ENCODE results near the gene TP53AIP1. TPM values are rescaled to one million over a fixed set of nuclear protein-coding genes. Genes with fewer than 3 reads are reported as not detected.

The TP53AIP1 gene
- polyA plus RNA-seq, 2 of the 4 experiments (the other 2 are of a cell fraction), result 0.03 to 0.08 TPM

DNA sequence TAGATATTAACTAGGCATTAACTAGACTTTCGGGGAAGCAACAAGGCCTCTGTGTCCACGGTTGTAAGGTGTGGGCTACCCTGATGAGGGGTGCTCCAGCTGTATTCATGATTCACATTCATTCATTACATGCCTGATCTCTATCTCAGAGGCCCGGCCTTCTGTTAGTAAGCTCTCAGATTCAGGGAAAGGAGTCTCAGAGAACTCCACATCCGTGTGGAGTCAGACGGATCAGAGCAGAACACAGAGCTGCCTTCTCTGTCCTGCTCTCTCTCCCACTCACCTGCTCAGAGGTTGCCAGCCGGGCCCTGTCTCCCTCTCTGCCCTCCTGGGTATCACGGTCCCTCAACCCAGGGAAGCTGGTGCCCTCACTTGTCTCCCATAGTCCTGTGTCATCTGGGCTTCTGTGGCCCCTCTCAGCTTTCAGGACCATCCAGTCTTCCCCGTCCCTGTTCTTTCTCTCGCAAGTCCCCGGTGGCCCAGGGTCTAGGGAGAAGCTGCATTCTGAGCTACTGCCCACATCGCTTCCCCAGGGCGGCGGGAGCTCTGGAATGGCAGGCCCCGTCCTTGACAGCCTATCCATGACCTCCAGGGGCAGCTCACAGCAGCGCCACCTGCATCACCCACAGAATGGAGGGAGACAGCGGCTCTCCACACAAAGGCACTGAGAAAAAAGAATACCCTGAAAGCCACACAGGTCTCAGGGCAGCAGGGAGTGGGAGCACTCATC lies 4.3 kb downstream of the TP53AIP1 start:
- FAIRE-seq (no peak), DNase-seq (ENCODE audit: low read depth in 1 of 2, low spot score in 1 of 2) (no peak), ATAC-seq (no peak)
- H3K4me3 ChIP-seq, result no peak overlapping the region
- no peak overlapping the region for H3K4me2 ChIP-seq
- H3K9me3 ChIP-seq, result no peaks in the 10 kb centered on the region
- no peaks in the 10 kb centered on the region for H3K4me1 ChIP-seq
- H3K27ac ChIP-seq, result no peak overlapping the region
- TF ChIP-seq FOSB (CRISPR knock-in tag; IDR thresholded peaks at IDR 0.05) (no peak), SMC3 (IDR thresholded peaks at IDR 0.05) (no peak), SREBF2 (IDR thresholded peaks at IDR 0.05) (no peak), RFX5 (IDR thresholded peaks at IDR 0.05) (no peak), HEYL (CRISPR knock-in tag; IDR thresholded peaks at IDR 0.05) (no peak), RCOR1 (IDR thresholded peaks at IDR 0.05; ENCODE audit: low read depth, low read length) (no peak), RNF2 (IDR thresholded peaks at IDR 0.05; ENCODE audit: borderline replicate concordance, low read depth) (no peak), KDM1A (IDR thresholded peaks at IDR 0.05; ENCODE audit: low read depth) (no peak), EHF (CRISPR knock-in tag; IDR thresholded peaks at IDR 0.05) (no peak), FOXS1 (CRISPR knock-in tag; IDR thresholded peaks at IDR 0.05) (no peak), TP53 (CRISPR knock-in tag; IDR thresholded peaks at IDR 0.05) (no peak), GATA3 (IDR thresholded peaks at IDR 0.05; ENCODE audit: borderline replicate concordance) (no peak)
- TF ChIP-seq, protein P1, sequence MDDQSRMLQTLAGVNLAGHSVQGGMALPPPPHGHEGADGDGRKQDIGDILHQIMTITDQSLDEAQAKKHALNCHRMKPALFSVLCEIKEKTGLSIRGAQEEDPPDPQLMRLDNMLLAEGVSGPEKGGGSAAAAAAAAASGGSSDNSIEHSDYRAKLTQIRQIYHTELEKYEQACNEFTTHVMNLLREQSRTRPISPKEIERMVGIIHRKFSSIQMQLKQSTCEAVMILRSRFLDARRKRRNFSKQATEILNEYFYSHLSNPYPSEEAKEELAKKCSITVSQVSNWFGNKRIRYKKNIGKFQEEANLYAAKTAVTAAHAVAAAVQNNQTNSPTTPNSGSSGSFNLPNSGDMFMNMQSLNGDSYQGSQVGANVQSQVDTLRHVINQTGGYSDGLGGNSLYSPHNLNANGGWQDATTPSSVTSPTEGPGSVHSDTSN (IDR thresholded peaks at IDR 0.05), result no peak
- TF ChIP-seq, protein P2, sequence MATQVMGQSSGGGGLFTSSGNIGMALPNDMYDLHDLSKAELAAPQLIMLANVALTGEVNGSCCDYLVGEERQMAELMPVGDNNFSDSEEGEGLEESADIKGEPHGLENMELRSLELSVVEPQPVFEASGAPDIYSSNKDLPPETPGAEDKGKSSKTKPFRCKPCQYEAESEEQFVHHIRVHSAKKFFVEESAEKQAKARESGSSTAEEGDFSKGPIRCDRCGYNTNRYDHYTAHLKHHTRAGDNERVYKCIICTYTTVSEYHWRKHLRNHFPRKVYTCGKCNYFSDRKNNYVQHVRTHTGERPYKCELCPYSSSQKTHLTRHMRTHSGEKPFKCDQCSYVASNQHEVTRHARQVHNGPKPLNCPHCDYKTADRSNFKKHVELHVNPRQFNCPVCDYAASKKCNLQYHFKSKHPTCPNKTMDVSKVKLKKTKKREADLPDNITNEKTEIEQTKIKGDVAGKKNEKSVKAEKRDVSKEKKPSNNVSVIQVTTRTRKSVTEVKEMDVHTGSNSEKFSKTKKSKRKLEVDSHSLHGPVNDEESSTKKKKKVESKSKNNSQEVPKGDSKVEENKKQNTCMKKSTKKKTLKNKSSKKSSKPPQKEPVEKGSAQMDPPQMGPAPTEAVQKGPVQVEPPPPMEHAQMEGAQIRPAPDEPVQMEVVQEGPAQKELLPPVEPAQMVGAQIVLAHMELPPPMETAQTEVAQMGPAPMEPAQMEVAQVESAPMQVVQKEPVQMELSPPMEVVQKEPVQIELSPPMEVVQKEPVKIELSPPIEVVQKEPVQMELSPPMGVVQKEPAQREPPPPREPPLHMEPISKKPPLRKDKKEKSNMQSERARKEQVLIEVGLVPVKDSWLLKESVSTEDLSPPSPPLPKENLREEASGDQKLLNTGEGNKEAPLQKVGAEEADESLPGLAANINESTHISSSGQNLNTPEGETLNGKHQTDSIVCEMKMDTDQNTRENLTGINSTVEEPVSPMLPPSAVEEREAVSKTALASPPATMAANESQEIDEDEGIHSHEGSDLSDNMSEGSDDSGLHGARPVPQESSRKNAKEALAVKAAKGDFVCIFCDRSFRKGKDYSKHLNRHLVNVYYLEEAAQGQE (IDR thresholded peaks at IDR 0.05), result no peak
- 69% methylated on average over 10 of the region's 16 CpGs for WGBS (ENCODE audit: missing lambda C conversion rate)
- ChIA-PET CTCF (interaction anchor here (6.4 kb wide), 1 partner anchor 18 kb away, joined by 26 read pairs; no protein-coding TSS in a partner anchor), POLR2A (no interaction called here)

DNA sequence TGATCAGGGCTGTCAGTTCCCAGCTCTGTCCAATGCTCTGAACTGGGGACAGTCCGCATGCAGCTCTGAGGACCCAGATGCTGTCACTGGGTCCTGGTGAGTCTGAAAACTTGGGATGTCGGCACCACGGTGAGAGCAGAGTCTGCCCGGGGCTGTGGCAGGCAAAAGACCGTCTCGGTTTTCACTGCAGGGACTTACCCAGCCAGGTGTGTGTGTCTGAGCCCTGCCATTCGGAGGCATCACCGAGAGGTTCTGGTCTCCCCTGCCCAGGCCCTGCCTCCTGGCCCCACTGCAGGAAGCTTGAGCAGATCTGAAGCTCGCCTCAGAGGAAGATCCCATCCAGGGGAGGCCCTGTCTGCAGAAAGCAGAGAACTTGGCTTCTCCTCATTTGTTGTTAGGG lies 5.2 kb downstream of the TP53AIP1 start:
- ChIA-PET POLR2A (no interaction called here), CTCF (interaction anchor here (0.8 to 3.4 kb wide), 2 partner anchors 19 to 53 kb away, joined by 3 to 13 read pairs; no protein-coding TSS in a partner anchor)
- FAIRE-seq, result no peak
- ATAC-seq, result no peak
- Histone ChIP-seq H3K27ac (no peak overlapping the region), H3K9me3 (no peaks in the 10 kb centered on the region), H3K4me3 (no peak overlapping the region), H3K4me2 (no peak overlapping the region), H3K4me1 (no peaks in the 10 kb centered on the region)
- DNase-seq (ENCODE audit: low read depth in 1 of 2, low spot score in 1 of 2), result no peak
- WGBS (ENCODE audit: missing lambda C conversion rate), result 73% methylated on average over 6 of the region's 9 CpGs
- TF ChIP-seq FOSB (CRISPR knock-in tag; IDR thresholded peaks at IDR 0.05) (no peak), KDM1A (IDR thresholded peaks at IDR 0.05; ENCODE audit: low read depth) (no peak), MAFK (IDR thresholded peaks at IDR 0.05; ENCODE audit: partially characterized antibody) (no peak), CBX2 (IDR thresholded peaks at IDR 0.05; ENCODE audit: borderline replicate concordance, low read depth) (no peak), HOXB5 (CRISPR knock-in tag; IDR thresholded peaks at IDR 0.05) (no peak), NPAS2 (CRISPR knock-in tag; IDR thresholded peaks at IDR 0.05; ENCODE audit: borderline replicate concordance) (no peak), TFCP2L1 (CRISPR knock-in tag; IDR thresholded peaks at IDR 0.05) (no peak), TP53 (CRISPR knock-in tag; IDR thresholded peaks at IDR 0.05) (no peak), HDAC2 (IDR thresholded peaks at IDR 0.05) (no peak)
- TF ChIP-seq, protein P3, sequence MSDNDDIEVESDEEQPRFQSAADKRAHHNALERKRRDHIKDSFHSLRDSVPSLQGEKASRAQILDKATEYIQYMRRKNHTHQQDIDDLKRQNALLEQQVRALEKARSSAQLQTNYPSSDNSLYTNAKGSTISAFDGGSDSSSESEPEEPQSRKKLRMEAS (IDR thresholded peaks at IDR 0.05), result no peak
- TF ChIP-seq, protein P4, sequence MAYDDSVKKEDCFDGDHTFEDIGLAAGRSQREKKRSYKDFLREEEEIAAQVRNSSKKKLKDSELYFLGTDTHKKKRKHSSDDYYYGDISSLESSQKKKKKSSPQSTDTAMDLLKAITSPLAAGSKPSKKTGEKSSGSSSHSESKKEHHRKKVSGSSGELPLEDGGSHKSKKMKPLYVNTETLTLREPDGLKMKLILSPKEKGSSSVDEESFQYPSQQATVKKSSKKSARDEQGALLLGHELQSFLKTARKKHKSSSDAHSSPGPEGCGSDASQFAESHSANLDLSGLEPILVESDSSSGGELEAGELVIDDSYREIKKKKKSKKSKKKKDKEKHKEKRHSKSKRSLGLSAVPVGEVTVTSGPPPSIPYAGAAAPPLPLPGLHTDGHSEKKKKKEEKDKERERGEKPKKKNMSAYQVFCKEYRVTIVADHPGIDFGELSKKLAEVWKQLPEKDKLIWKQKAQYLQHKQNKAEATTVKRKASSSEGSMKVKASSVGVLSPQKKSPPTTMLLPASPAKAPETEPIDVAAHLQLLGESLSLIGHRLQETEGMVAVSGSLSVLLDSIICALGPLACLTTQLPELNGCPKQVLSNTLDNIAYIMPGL (CRISPR knock-in tag; IDR thresholded peaks at IDR 0.05; ENCODE audit: borderline replicate concordance), result no peak
- TF ChIP-seq, protein P5, sequence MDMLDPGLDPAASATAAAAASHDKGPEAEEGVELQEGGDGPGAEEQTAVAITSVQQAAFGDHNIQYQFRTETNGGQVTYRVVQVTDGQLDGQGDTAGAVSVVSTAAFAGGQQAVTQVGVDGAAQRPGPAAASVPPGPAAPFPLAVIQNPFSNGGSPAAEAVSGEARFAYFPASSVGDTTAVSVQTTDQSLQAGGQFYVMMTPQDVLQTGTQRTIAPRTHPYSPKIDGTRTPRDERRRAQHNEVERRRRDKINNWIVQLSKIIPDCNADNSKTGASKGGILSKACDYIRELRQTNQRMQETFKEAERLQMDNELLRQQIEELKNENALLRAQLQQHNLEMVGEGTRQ (IDR thresholded peaks at IDR 0.05), result no peak

Measured in A549 (cell line).